ENCODE results near the gene SHMT2. TPM values are rescaled to one million over a fixed set of nuclear protein-coding genes. Genes with fewer than 3 reads are reported as not detected.

Gene SHMT2
- total RNA-seq, 4 donors from 2014 or later: 20.5 to 42.4 (median 34.4) TPM

- peaks cover 92% of the 10 kb centered on the region for H3K27me3 ChIP-seq
- no peaks in the 10 kb centered on the region for H3K36me3 ChIP-seq
- no peaks in the 10 kb centered on the region for H3K9me3 ChIP-seq
- H3K4me3 ChIP-seq: peak overlapping the region in 1 of 2 donors; percentile 38
- H3K27ac ChIP-seq: no peak overlapping the region
- WGBS, 2 donors (ENCODE audit: low coverage in 1 of 2): 0% methylated on average over 3 of the region's 18 CpGs; no CpG with 5 or more reads in 1 of the 2 donors
- ATAC-seq: no peak
- H3K4me1 ChIP-seq: peaks cover 2 to 69% (median 57%) of the 10 kb centered on the region in 3 donors
- TF ChIP-seq POLR2AphosphoS5 (IDR thresholded peaks at IDR 0.05) (no peak), EP300 (IDR thresholded peaks at IDR 0.05) (no peak), CTCF (IDR thresholded peaks at IDR 0.05) (no peak), POLR2A (IDR thresholded peaks at IDR 0.05) (no peak)
These were observed 12.8 kb downstream of the SHMT2 start for GRCh38 chr12:57242329-57242690.

- TF ChIP-seq EP300 (IDR thresholded peaks at IDR 0.05) (no peak), CTCF (IDR thresholded peaks at IDR 0.05) (peak; percentile 33 to 69 (median 44))
- Histone ChIP-seq H3K4me1 (peaks cover 2 to 63% (median 51%) of the 10 kb centered on the region in 3 donors), H3K27me3 (peaks cover 91% of the 10 kb centered on the region), H3K36me3 (no peaks in the 10 kb centered on the region), H3K4me3 (peak overlapping the region in 1 of 2 donors; percentile 38), H3K9me3 (no peaks in the 10 kb centered on the region), H3K27ac (no peak overlapping the region)
- WGBS, 2 donors (ENCODE audit: low coverage in 1 of 2): 2 to 3% methylated on average over 10 to 18 of the region's 45 CpGs
- no peak for ATAC-seq
These were observed 13.4 kb downstream of the SHMT2 start for GRCh38 chr12:57242691-57243454.

GRCh38 chr12:57243521-57244311 lies 14.2 kb downstream of the SHMT2 start:
- peaks cover 2 to 55% (median 43%) of the 10 kb centered on the region in 3 donors for H3K4me1 ChIP-seq

GRCh38 chr12:57244312-57244696 lies 14.8 kb downstream of the SHMT2 start:
- peaks cover 2 to 49% (median 40%) of the 10 kb centered on the region in 3 donors for H3K4me1 ChIP-seq
- H3K9me3 ChIP-seq: no peaks in the 10 kb centered on the region
- H3K36me3 ChIP-seq: no peaks in the 10 kb centered on the region
- H3K4me3 ChIP-seq: no peak overlapping the region
- peaks cover 90% of the 10 kb centered on the region for H3K27me3 ChIP-seq
- no peak overlapping the region for H3K27ac ChIP-seq
- no peak for ATAC-seq
- TF ChIP-seq POLR2AphosphoS5 (IDR thresholded peaks at IDR 0.05) (no peak), POLR2A (IDR thresholded peaks at IDR 0.05) (no peak), EP300 (IDR thresholded peaks at IDR 0.05) (no peak), CTCF (IDR thresholded peaks at IDR 0.05) (no peak)
- WGBS, 2 donors (ENCODE audit: low coverage in 1 of 2): 43 to 56% methylated on average over 2 of the region's 6 CpGs

More at GRCh38 chr12:57243521-57244311, 14.2 kb downstream of the SHMT2 start:
- Histone ChIP-seq H3K4me3 (peak overlapping the region in 1 of 2 donors; percentile 38), H3K36me3 (no peaks in the 10 kb centered on the region), H3K27me3 (peaks cover 88% of the 10 kb centered on the region), H3K9me3 (no peaks in the 10 kb centered on the region), H3K27ac (no peak overlapping the region)
- 3 to 14% methylated on average over 6 to 18 of the region's 41 CpGs for WGBS, 2 donors (ENCODE audit: low coverage in 1 of 2)
- ATAC-seq: peak; percentile 25
- TF ChIP-seq POLR2A (IDR thresholded peaks at IDR 0.05): no peak
- TF ChIP-seq POLR2AphosphoS5 (IDR thresholded peaks at IDR 0.05): no peak
- no peak for TF ChIP-seq EP300 (IDR thresholded peaks at IDR 0.05)
- TF ChIP-seq CTCF (IDR thresholded peaks at IDR 0.05): peak; percentile 72 to 83 (median 73)
